Cortex of kidney (tissue), 1 donor: ENCODE measurements around the gene OR8B8.
"Not testable (repeated sequence)": the region's sequence is repeated elsewhere in the genome, so short reads cannot be mapped to it uniquely, and the experiment has no call there.

Source experiments
- DNase-seq: peaks from one replicate; lab custom pipeline; 2025; lab: John Stamatoyannopoulos, UW

The OR8B8 gene

DNA sequence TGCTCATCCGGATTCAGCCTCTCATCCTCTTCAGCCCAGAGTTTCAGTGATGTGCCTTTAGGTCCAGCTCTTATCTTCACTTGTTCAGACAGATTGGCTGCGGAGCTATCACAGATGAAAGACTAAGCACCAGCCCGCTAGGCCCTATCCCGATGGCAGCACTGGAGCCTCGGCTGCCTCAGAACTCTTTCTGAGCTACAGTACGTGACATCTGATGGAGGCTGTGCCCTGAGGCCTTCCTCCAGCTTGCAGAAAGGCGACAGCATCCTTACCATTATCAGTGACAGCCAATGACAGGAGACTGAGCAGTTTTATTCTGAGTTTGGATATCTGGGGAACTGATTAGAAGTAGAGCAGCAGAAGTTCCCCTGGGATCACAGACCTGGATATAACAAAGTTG lies 4.0 kb downstream of the OR8B8 start:
- DNase-seq = no peak

DNA sequence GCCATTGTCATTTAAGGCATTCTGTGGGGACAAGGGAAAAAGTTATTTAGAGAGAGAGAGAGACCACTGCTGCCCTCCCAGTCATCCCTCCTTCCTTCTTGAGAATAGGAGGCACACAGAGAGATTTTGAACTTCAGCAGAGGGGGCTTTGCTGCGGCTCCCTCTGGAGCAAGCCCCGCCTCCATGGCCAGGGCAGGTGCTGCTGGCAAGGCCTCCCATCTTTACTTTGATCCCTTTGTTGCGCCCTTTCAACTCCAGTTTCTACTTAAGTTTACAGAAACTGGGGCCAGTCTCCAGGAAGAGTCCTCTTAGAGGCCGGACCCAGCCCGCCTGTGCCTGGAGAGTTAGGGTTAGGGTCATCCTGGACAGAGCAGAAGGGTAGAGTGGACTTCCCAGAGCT lies 4.4 kb downstream of the OR8B8 start:
- DNase-seq = no peak

DNA sequence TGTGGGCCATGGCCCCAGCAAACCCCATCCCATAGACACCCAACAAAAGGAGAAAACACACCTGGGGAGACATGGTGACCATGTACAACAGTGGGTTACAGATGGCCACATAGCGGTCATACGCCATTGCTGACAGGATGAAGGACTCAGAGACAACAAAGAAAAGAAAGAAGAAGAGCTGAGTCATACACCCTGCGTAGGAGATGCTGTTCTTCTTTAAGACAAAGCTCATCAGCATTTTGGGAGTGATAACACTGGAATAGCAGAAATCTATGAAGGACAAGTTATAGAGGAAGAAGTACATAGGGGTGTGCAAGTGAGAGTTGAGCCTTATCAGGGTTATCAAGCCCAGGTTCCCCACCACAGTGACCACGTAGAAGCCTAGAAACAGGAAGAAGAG lies 4.9 kb downstream of the OR8B8 start:
- no peak for DNase-seq

DNA sequence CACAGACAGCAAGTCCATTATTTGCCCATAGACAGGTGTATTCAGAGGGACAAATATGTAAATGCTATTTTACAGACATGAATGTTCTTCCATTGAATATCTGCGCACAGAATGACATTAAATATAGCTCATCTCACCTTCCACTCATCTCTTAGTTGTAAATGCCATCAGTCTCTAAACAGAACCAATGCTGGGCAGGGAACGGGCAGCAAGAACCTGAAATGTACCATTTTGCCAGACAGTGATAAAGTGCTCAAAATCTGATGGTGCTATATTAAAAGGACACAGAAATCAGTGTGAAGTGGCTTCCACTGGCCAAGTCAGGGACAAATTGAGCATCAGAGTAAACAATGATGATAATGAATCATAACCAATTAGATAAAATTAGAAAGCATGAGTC lies 10.8 kb downstream of the OR8B8 start:
- DNase-seq = no peak

DNA sequence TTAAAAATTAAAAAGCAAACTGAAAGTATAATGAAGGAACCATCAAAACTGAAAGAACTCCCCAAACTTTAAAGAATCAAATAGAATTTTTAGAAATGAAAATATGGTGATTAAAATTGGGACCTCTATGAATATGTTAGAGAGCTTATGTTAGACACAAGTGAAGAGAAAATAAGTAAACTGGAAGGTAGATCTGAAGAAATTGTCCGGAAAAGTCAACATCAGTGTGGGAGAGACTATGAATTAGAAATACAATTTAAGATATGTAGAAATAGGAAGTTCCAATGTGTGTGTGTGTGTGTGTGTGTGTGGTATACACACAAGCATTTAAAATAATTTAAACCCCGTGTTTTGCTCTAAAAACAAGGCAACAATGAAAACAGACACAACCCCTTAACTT lies 15.9 kb downstream of the OR8B8 start:
- no peak for DNase-seq

DNA sequence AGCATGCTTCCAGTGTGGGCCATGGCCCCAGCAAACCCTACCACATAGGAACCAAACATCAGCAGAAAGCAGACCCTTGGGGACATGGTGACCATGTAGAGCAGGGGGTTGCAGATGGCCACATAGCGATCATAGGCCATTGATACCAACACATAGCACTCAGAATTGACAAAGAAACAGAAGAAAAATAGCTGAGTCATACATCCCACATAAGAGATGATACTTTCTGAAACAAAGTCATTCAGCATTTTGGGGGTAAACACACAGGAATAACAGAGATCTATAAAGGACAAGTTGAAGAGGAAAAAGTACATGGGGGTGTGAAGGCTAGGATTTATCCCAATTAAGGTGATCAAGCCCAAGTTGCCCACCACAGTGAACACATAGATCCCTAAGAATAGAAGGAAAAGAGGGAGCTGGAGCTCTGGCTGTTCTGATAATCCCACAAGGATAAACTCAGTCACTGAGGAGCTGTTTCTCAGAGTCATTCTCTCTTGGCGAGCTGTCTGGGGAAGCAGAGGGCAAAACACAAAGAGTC lies 21.0 kb downstream of the OR8B8 start, which contains the start of gene OR8B4:
Gene OR8B4 (minus strand): TSS at position 488 of the 538 bp plus-strand sequence. CDS start 0 bp downstream, at position 488.
- no peak for DNase-seq

DNA sequence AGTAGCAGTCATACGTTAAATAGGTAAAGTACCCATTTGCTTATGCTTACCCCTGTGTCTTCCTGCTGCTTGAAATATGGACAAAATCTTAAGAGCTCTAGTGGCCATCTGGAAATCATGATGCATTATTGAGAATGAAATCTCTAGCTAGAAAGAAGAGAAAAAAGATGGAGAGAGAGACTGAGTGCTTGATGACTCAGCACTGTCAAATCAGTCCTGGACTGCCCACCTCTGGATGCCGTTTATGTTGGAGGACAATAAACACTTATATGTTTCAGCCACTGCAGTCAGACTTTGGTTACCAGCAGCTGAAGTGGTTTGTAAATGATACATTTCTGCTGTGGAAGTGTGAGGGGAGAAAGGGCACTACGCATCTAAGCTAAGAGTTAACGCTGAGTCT lies 24.5 kb downstream of the OR8B8 start:
- no peak for DNase-seq

DNA sequence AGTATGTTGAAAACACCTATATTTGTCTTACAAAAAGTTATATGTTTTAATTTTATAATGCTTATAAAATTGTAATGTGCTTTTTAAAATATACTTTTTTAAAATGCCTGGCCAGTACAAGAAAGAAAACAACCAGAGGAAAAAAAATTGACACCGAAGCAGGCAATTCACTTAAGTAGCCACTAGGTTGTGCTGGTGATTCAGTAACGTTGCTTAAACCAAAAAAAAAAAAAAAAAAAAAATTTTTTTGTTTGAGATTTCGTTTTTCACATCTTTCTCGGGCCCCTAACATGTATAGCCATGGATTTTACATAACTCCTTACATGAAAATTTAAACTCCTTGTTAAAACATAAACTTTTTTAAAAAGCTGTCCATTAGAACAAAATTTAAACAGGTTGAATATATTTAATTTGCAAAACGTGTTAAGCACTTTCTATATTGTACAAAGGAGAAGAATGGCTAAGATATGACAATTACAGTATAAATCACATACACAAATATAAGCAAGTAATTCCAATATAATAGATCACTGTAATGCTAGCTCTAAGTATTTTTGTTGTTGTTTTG lies 30.1 kb downstream of the OR8B8 start:
- DNase-seq = no peak

DNA sequence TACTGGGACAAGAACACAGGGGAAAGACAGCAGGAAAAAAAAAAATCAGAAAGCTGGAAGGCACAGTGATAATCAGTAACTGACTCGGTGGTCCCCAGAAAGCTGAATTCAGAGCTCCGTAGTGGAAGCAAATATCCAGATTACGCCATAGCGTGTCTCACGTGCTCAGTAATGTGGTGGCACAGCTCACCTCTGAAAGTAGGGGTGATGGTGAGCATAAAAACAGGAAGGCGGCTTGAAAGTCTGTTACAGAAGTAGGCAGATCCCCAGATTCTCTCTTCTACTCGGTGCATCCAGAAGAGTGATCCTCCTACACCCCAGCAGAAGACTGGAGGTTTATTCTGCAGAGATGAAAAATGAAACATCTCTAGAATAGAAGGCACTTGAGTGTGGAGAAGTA lies 35.6 kb downstream of the OR8B8 start:
- no peak for DNase-seq

DNA sequence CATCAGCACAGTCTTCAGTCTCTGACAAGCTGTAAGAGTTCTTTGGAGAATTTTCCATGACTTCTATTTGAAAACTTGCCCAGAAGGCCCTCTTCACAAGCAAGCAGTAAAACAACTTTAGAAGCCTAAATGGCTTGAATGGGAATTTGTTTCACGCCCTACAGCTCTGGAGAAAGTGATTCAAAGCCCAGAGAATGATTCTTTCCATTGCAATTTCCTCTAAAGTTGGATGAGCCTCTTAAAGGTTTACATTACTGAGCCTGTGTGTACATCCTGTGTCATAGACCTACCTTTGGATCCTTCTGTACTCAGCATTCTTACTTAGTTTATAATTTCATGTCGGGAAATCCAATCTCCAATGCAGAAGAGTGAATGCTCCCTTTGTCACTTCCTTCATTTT lies 39.9 kb downstream of the OR8B8 start:
- DNase-seq = no peak

DNA sequence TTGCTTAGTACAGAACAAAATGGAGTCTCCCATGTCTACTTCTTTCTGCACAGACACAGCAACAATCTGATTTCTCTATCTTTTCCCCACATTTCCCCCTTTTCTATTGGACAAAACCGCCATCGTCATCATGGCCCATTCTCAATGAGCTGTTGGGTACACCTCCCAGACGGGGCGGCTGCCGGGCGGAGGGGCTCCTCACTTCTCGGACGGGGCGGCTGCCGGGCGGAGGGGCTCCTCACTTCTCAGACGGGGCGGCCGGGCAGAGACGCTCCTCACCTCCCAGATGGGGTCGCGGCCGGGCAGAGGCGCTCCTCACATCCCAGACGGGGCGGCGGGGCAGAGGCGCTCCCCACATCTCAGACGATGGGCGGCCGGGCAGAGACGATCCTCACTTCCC lies 42.3 kb downstream of the OR8B8 start:
- DNase-seq = not testable (repeated sequence)

DNA sequence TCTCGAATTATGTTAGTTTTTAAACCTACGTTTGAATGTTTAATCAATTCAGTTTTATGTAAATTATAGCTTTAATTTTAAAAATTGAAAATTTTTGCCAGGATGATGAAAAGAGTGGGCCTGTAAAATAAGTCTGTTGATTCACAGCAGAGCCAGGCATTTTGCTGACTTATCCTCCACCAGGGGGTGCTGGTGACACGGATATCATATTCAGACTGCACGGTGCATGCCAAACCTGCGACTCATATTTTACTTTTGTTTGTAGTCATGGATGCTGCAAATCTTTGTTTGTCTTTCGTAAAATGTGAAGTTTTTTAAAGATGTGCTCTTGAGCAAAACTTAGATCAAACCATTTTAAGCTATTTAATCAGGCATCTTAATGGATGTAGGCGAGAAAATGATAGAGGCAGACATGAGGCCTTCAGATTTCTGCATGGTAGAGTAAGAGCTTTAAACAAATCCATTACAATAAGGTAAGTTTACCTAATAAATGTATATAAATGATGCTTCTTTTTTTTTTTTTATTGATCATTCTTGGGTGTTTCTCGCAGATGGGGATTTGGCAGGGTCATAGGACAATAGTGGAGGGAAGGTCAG lies 43.1 kb downstream of the OR8B8 start:
- no peak for DNase-seq

DNA sequence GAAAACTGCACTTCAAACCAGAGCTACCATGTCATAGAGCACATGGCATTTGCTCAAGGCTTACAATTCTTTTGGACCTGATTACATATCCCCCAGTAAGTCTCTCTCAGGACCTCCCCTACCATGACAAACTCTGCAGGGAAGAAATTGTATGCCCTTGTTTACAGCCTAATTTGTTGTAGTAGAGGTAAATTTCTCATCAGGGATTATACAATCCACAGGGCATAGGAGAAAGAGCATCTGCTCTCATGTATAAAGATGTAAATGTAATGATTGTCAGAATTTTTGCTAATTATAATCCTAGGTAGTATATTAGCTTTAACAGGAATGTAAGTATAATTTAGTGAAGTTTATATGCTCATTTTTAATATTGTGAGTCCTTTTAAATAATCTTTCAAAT lies 46.6 kb downstream of the OR8B8 start, which contains the start of gene OR8B3:
Gene OR8B3 (minus strand): TSS at position 101 of the 400 bp plus-strand sequence. CDS start 1,673 bp downstream, outside the sequence.
- DNase-seq = no peak

DNA sequence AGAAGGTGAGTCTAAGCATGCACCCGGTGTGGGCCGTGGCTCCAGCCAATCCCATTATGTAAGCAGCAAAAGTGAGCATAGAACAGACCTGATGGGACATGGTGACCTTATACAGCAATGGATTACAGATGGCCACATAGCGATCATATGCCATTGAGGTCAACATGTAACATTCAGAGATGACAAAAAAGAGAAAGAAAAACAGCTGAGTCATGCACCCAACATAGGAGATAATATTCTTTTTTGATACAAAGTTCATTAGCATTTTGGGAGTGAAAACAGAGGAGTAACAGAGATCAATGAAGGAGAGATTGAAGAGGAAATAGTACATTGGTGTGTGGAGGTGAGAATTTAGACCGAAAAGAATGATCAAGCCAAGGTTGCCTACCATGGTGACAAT lies 48.6 kb downstream of the OR8B8 start:
- DNase-seq = not testable (repeated sequence)

DNA sequence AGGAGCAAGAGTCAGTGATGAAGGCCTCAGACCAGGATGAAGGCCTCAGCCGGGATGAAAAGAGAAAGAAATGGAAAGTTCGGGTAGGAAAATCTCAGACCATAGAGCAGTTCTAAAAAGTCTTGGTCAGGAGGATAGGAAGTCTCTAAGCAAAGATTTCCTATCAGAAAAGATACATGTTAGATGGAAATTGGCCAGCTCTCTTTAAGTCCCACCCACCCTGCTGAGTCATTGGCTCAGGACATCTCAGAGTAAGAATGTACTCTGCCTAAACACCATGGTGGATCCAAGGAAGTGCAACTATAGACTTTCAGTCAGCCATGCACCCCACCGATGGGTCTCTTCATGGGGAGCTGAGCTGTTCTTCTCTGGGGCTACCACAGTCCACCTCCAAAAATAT lies 51.1 kb downstream of the OR8B8 start:
- DNase-seq = no peak
